Skeletal muscle satellite cell (primary cell): ENCODE results near the gene GALNT13.
A peak's percentile ranks its signal among the peaks of the same experiment; 100 is the strongest.

Experiments
- H3K27me3 ChIP-seq: 2 replicates; pipeline ENCODE4 v1.7.0; 2013; ENCODE audit warnings: low read length; ENCODE audit not compliant: control insufficient read depth, insufficient read depth
- H3K36me3 ChIP-seq: 2 replicates; pipeline ENCODE4 v1.7.0; 2013; ENCODE audit warnings: mild to moderate bottlenecking, control low read depth, low read length; ENCODE audit not compliant: insufficient read depth
- H3K4me1 ChIP-seq: 2 replicates; pipeline ENCODE4 v1.7.0; 2013; ENCODE audit warnings: low read length; ENCODE audit not compliant: control insufficient read depth, insufficient read depth
- H3K4me2 ChIP-seq: 2 replicates; pipeline ENCODE4 v1.7.0; 2013; ENCODE audit warnings: mild to moderate bottlenecking, low read length
- H3K4me3 ChIP-seq: 2 replicates; pipeline ENCODE4 v1.7.0; 2013; ENCODE audit warnings: low read length
- H3K9ac ChIP-seq: 2 replicates; pipeline ENCODE4 v1.7.0; 2013; ENCODE audit warnings: mild to moderate bottlenecking, low read depth, low read length, moderate library complexity
- H3K9me3 ChIP-seq: replicated peaks from 2 replicates; pipeline ENCODE4 v1.7.0; 2013; ENCODE audit warnings: mild to moderate bottlenecking, control low read depth, low read length

GALNT13 gene

GRCh38 chr2:154132827-154133226 is 261.1 kb downstream of the GALNT13 start:
- no peaks in the 10 kb centered on the region for H3K27me3 ChIP-seq
- peaks cover 3% of the 10 kb centered on the region for H3K4me1 ChIP-seq
- no peaks in the 10 kb centered on the region for H3K9me3 ChIP-seq
- no peaks in the 10 kb centered on the region for H3K36me3 ChIP-seq
- no peak overlapping the region for H3K4me2 ChIP-seq
- no peak overlapping the region for H3K9ac ChIP-seq
- no peak overlapping the region for H3K4me3 ChIP-seq

DNA sequence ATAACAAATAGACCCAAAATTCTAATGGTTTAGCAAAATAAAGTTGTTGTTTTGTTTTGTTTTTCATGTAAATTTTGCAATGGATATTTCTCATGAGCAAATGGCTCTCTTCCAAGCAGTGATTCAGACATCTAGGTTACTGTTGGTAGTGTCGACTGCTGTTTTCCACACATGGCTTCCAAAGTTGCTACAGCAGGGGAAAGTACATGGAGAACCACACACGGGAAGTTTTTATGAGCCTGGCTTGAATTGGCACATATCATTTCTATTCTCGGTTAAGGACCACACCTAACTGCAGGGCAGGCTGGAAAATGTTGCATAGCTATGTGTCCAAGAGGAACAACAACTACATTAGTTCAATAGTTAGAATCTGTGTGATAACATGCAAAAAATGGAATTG is 262.1 kb downstream of the GALNT13 start:
- no peaks in the 10 kb centered on the region for H3K9me3 ChIP-seq
- no peaks in the 10 kb centered on the region for H3K36me3 ChIP-seq
- no peak overlapping the region for H3K4me2 ChIP-seq
- H3K9ac ChIP-seq, result no peak overlapping the region
- H3K4me3 ChIP-seq, result no peak overlapping the region
- H3K4me1 ChIP-seq, result peaks cover 3% of the 10 kb centered on the region
- H3K27me3 ChIP-seq, result no peaks in the 10 kb centered on the region

- Histone ChIP-seq H3K36me3 (no peaks in the 10 kb centered on the region), H3K9me3 (no peaks in the 10 kb centered on the region), H3K4me2 (no peak overlapping the region), H3K4me3 (no peak overlapping the region), H3K9ac (no peak overlapping the region), H3K4me1 (peaks cover 15% of the 10 kb centered on the region), H3K27me3 (no peaks in the 10 kb centered on the region)
Observed at GRCh38 chr2:154140249-154141025, 268.7 kb downstream of the GALNT13 start.

DNA sequence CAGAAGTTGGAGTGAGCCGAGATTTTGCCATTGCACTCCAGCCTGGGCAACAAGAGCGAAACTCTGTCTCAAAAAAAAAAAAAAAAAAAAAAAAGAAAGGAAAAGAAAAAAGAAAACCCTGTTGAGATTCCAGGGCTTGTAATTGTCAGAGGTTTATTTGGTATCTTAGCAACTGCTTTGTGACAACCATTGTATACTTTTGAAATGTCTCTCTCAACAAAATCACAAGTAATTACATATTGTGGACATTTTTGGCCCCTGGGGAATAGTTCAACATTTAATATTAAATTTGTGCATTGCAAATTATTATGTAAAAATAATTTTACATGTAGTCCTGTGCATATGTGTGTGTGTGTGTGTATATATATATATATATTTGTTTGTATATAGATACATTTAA is 270.8 kb downstream of the GALNT13 start:
- Histone ChIP-seq H3K4me2 (no peak overlapping the region), H3K36me3 (no peaks in the 10 kb centered on the region), H3K9ac (no peak overlapping the region), H3K4me3 (no peak overlapping the region), H3K27me3 (no peaks in the 10 kb centered on the region), H3K9me3 (no peaks in the 10 kb centered on the region), H3K4me1 (peaks cover 15% of the 10 kb centered on the region)

- Histone ChIP-seq H3K9ac (peak overlapping the region; percentile 45), H3K4me2 (no peak overlapping the region), H3K9me3 (no peaks in the 10 kb centered on the region), H3K36me3 (no peaks in the 10 kb centered on the region), H3K4me3 (no peak overlapping the region), H3K27me3 (no peaks in the 10 kb centered on the region), H3K4me1 (peaks cover 15% of the 10 kb centered on the region)
Observed at GRCh38 chr2:154143105-154143504, 271.4 kb downstream of the GALNT13 start.

GRCh38 chr2:154158101-154158500 is 286.4 kb downstream of the GALNT13 start:
- Histone ChIP-seq H3K36me3 (no peaks in the 10 kb centered on the region), H3K9me3 (no peaks in the 10 kb centered on the region), H3K9ac (no peak overlapping the region), H3K27me3 (no peaks in the 10 kb centered on the region), H3K4me3 (no peak overlapping the region), H3K4me2 (no peak overlapping the region), H3K4me1 (no peaks in the 10 kb centered on the region)

DNA sequence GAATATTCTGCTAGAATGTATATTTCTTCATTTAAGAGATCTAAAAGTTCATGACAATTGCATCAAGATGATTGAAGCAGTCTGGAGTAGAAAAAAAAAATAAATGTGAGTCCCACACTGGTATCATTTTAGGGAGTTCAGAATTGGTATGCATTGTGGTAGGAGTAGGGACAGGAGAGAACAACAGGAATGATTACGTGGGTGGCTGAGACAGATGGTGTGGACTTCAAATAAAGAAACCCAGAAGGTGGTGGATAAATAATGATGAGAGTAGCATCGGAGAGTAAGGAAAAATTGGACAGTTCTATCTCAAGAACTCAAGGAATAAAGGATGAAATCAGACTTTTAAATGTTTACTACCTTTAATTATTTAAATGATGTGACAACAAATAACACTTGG is 289.6 kb downstream of the GALNT13 start:
- H3K4me1 ChIP-seq, result no peaks in the 10 kb centered on the region
- no peaks in the 10 kb centered on the region for H3K36me3 ChIP-seq
- no peak overlapping the region for H3K4me3 ChIP-seq
- H3K27me3 ChIP-seq, result no peaks in the 10 kb centered on the region
- no peak overlapping the region for H3K9ac ChIP-seq
- no peaks in the 10 kb centered on the region for H3K9me3 ChIP-seq
- H3K4me2 ChIP-seq, result no peak overlapping the region

DNA sequence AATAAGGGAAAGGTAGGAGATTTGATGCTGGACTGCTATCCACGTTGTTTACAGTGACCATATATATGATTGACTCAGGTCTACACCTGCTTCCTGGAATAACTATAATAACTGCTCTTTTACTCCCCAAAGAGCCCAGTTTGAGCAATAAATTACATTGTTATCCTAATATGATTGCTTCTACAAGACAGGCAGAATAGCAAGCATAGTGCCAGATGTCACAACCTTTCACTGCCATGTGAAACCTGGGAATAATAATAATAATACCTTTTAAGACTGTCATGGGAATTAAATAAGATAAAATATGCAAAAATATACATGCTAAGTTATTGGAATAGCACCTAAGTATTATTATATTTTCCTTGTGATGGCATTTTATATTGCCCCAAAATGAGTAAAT is 298.7 kb downstream of the GALNT13 start:
- Histone ChIP-seq H3K27me3 (no peaks in the 10 kb centered on the region), H3K4me3 (no peak overlapping the region), H3K4me1 (no peaks in the 10 kb centered on the region), H3K9me3 (peaks cover 2% of the 10 kb centered on the region), H3K4me2 (no peak overlapping the region), H3K9ac (no peak overlapping the region), H3K36me3 (no peaks in the 10 kb centered on the region)

DNA sequence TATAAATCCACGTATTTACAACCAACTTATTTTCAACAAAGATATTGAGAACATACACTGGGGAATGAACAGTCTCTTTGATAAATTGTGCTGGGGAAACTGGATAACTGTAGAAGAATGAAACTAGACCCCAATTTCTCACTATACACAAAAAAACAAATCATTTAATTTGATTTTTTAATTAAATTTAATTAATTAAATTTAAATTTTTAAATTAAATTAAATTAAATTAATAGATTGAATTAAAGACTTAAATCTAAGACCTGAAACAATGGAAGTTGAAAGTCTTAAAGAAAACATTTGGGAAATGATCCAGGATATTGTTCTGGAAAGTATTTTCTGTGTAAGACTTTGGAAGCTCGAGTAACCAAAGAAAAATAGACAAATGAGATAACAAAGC is 301.4 kb downstream of the GALNT13 start:
- no peaks in the 10 kb centered on the region for H3K4me1 ChIP-seq
- H3K27me3 ChIP-seq, result no peaks in the 10 kb centered on the region
- no peak overlapping the region for H3K9ac ChIP-seq
- no peak overlapping the region for H3K4me3 ChIP-seq
- no peaks in the 10 kb centered on the region for H3K9me3 ChIP-seq
- H3K4me2 ChIP-seq, result no peak overlapping the region
- no peaks in the 10 kb centered on the region for H3K36me3 ChIP-seq

- H3K4me3 ChIP-seq, result no peak overlapping the region
- no peaks in the 10 kb centered on the region for H3K27me3 ChIP-seq
- no peak overlapping the region for H3K4me2 ChIP-seq
- no peaks in the 10 kb centered on the region for H3K36me3 ChIP-seq
- no peak overlapping the region for H3K9ac ChIP-seq
- H3K4me1 ChIP-seq, result no peaks in the 10 kb centered on the region
- H3K9me3 ChIP-seq, result no peaks in the 10 kb centered on the region
Observed at GRCh38 chr2:154173919-154174318, 302.2 kb downstream of the GALNT13 start.

GRCh38 chr2:154182008-154182407 is 310.3 kb downstream of the GALNT13 start:
- no peaks in the 10 kb centered on the region for H3K9me3 ChIP-seq
- no peak overlapping the region for H3K9ac ChIP-seq
- no peak overlapping the region for H3K4me3 ChIP-seq
- no peaks in the 10 kb centered on the region for H3K4me1 ChIP-seq
- H3K27me3 ChIP-seq, result no peaks in the 10 kb centered on the region
- H3K4me2 ChIP-seq, result no peak overlapping the region
- H3K36me3 ChIP-seq, result no peaks in the 10 kb centered on the region

DNA sequence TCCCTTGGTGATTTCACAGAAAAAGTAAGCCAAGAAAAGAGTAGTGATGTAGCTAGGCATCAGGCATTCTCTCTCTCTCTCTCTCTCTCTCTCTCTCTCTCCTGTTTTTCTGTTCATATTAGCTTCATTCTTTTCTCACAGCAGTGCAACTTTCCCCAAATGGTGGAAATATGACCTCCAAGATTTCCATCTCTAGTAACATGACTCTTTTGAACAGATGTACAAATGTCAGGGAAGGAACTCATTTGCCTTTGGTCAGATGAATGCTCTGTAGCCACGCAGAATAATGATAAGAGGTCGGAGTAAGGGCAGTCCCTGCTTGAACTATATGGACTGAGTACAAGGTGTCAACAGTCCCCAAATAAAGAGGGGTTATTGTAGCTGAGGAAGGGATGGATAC is 316.2 kb downstream of the GALNT13 start:
- Histone ChIP-seq H3K9ac (no peak overlapping the region), H3K36me3 (no peaks in the 10 kb centered on the region), H3K4me3 (no peak overlapping the region), H3K27me3 (no peaks in the 10 kb centered on the region), H3K4me2 (no peak overlapping the region), H3K9me3 (no peaks in the 10 kb centered on the region), H3K4me1 (no peaks in the 10 kb centered on the region)
